Subcutaneous abdominal adipose tissue (tissue), 5 donors: ENCODE results near the gene BRD9.

Source experiments
- H3K27ac ChIP-seq: one replicate; pipeline ENCODE4 v1.7.0; 2013; ENCODE audit warnings: low read depth, mild to moderate bottlenecking, inconsistent platforms, low read length, moderate library complexity
- H3K27me3 ChIP-seq, 5 donors: one replicate each; pipeline ENCODE4 v1.7.0; 2013; ENCODE audit warnings: low read length in 5 of 5, inconsistent platforms in 1 of 5; ENCODE audit not compliant: control insufficient read depth in 5 of 5, insufficient read depth in 4 of 5
- H3K36me3 ChIP-seq, 5 donors: one replicate each; pipeline ENCODE4 v1.7.0; 2013; ENCODE audit warnings: low read length in 5 of 5; ENCODE audit not compliant: control insufficient read depth in 5 of 5, insufficient read depth in 5 of 5
- H3K4me1 ChIP-seq, 5 donors: one replicate each; pipeline ENCODE4 v1.7.0; 2013; ENCODE audit warnings: low read length in 5 of 5, mild to moderate bottlenecking in 3 of 5, moderate library complexity in 1 of 5; ENCODE audit not compliant: control insufficient read depth in 5 of 5, insufficient read depth in 5 of 5
- H3K4me3 ChIP-seq, 5 donors: one replicate each; pipeline ENCODE4 v1.7.0; 2013; ENCODE audit warnings: low read length in 5 of 5, low read depth in 1 of 5
- H3K9ac ChIP-seq, 5 donors: one replicate each; pipeline ENCODE4 v1.7.0; 2013; ENCODE audit warnings: low read length in 5 of 5, mild to moderate bottlenecking in 4 of 5, moderate library complexity in 3 of 5
- H3K9me3 ChIP-seq, 5 donors: one replicate each; pipeline ENCODE4 v1.7.0; 2013; ENCODE audit warnings: low read length in 5 of 5; ENCODE audit not compliant: control insufficient read depth in 5 of 5
- donor health status: healthy.
- donor health status: healthy.
- donor health status: healthy.
- donor health status: healthy.
- donor health status: healthy.

Gene BRD9

DNA sequence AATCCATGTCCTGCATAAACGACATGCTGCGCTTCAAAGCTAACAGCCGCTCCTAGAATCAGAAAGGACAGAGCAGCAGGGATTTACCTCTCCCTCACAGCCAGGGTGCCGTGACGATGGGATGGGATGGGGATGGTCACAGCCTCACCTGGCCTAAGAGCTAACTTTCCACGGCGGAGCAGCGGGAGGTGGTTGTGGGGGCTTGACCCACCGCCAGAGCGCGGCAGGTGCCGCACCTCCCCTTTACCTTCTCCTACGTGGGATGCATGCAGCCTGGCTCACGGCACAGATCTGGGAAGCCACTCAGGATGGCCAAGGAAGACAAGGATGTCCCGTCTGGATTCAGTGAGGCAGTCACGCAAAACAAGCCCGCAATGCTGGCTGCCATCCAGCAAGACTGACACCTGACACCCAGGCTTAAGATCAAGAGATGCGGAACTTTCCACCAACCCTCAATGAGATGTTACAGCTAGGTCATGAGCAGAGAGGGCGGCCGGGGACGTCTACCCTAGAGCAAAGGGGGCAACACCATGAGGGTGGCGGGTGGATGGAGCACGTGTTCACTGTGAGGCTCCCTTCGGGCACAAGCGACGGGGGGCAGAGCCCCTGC is 5.8 kb downstream of the BRD9 start:
- Histone ChIP-seq H3K9me3 (no peaks in the 10 kb centered on the region), H3K27ac (no peak overlapping the region), H3K36me3 (peaks cover 8 to 93% (median 85%) of the 10 kb centered on the region in 5 donors), H3K9ac (no peak overlapping the region), H3K4me1 (peaks cover 2 to 25% (median 22%) of the 10 kb centered on the region in 5 donors), H3K4me3 (no peak overlapping the region), H3K27me3 (no peaks in the 10 kb centered on the region)

DNA sequence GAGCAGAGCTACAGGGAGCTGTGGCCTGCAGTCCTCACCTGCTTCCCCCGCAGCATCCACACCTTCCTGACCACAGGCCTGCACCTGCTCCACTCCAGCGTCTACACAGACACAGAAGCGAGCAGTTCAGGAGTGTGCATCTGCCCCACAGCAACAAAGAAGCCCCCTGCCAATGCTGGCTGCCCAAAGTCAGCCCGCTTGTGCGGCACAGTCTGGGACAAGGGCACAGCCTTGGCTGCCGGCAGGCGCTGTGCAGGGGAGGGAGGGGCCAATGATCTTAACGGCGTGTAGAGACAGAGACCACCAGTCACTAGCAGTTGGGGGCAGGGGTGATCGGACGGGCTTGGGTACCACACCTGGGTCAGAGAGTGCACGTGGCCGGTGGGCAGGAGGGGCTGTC is 6.6 kb downstream of the BRD9 start:
- H3K27ac ChIP-seq = no peak overlapping the region
- H3K9ac ChIP-seq = no peak overlapping the region

DNA sequence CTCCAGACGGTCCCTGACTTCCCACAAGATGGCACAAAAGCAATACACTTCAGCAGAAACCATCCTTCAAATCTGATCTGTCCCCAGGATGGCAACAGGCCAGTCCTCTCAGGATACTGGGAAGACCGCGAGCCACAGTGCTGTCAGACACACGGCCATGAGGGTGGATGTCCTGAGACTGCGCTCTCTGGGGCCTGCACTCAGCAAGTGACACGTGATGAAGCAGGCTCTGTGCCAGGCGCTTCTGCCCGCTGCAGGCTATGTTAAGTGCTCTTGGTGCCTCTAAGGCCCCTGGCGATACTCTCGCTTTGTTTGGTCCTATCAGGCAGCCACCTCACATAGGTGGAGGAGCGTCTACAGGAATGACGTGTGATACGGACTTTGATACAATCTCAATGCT is 7.1 kb downstream of the BRD9 start:
- Histone ChIP-seq H3K4me1 (peaks cover 0 to 13% (median 10%) of the 10 kb centered on the region in 5 donors), H3K27ac (no peak overlapping the region), H3K27me3 (no peaks in the 10 kb centered on the region), H3K9ac (no peak overlapping the region), H3K36me3 (peaks cover 8 to 99% (median 94%) of the 10 kb centered on the region in 5 donors), H3K4me3 (no peak overlapping the region), H3K9me3 (no peaks in the 10 kb centered on the region)

More for the DNA sequence above, 6.6 kb downstream of the BRD9 start:
- H3K4me3 ChIP-seq = no peak overlapping the region
- no peaks in the 10 kb centered on the region for H3K9me3 ChIP-seq
- H3K4me1 ChIP-seq = peaks cover 0 to 18% (median 15%) of the 10 kb centered on the region in 5 donors
- H3K27me3 ChIP-seq = no peaks in the 10 kb centered on the region
- peaks cover 8 to 99% (median 92%) of the 10 kb centered on the region in 5 donors for H3K36me3 ChIP-seq

DNA sequence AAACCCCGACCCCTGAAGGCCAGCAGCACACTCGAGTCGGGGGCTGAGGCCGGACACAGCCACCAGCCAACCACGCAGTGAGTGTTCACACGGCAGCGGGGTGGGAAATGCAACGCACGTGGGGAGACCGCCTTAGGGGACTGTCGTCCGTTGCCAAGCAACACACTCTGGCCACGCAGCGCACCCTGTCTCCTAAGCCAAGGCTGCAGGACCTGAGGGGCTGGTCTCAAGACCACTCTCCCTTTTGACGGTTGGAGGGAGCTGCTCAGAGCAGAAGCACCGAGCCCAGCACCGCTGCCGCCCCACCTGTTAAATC is 7.5 kb downstream of the BRD9 start:
- Histone ChIP-seq H3K36me3 (peaks cover 8 to 97% (median 90%) of the 10 kb centered on the region in 5 donors), H3K4me3 (no peak overlapping the region), H3K27ac (no peak overlapping the region)

DNA sequence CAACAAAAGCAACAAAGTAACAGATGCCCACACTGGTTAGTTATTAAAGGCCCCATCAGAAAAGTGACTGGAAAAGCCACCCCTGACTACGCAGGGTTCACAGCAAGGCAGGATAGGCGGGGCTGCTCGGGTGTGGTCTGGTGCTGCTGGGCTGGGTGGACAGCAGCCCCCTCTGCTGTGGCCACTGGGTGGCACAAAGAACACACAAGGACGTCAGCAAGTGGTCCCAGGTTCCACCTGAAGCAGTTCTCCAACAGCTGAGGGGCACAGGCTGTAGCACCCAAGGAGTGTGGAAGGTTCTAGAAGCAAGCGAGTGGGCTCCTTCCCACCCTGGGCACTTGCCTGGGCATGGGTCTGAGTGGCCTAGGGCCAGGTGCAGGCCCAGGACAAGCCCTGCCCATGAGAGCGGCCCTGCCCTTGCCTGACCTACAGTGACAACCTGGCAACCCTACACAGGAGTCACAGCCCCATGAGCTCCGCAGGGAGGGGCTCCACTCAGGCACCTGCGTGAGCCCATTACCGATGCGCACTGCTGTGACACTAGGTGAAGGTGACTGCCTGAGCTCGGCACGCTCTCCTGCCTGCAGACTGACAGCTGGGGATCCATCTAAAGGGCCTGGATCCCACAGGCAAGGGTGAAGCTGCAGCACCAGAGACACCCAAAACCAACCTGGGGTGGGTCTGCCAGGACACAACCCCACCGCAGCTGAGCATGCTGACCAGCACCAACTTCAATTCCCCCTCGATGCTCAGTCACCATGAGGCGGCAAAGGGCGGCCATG is 8.1 kb downstream of the BRD9 start:
- Histone ChIP-seq H3K27ac (no peak overlapping the region), H3K36me3 (peaks cover 8 to 92% (median 86%) of the 10 kb centered on the region in 5 donors), H3K9me3 (no peaks in the 10 kb centered on the region)

More for the DNA sequence above, 7.5 kb downstream of the BRD9 start:
- H3K27me3 ChIP-seq = no peaks in the 10 kb centered on the region
- no peaks in the 10 kb centered on the region for H3K9me3 ChIP-seq
- H3K9ac ChIP-seq = no peak overlapping the region
- peaks cover 0 to 13% (median 10%) of the 10 kb centered on the region in 5 donors for H3K4me1 ChIP-seq

DNA sequence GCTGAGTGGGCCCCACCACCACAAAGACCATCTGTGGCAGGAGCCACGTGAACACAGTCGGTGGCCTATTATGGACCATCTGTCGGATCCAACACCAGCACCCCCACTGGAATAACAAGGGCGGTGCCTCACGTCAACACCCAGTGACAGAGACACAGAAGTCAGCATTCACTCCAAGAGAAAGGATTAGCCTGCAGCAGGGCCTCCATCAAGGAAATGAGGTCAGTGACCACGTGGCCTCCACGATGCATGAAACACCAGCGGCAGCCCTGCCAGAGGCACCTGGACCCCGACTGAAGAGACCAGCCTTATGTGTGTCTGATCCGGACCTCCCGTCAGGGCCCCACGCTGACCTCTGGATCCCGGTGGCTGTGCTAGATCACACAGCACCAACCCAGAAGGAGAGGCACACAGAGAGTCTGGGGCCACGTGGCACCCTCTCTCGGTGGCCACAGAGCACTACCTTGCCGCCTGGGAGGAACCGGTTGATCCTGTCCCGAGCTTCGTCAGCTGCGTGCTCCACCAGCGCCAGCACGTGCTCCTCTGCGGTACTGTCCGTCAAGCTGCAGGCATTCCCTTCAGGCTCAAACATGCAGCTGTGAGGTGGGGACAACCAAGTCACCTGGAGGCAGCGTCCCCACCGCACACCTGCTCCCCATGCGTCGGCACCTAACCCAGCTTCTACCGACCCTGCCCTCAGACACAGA is 9.0 kb downstream of the BRD9 start:
- Histone ChIP-seq H3K9me3 (no peaks in the 10 kb centered on the region), H3K4me3 (no peak overlapping the region), H3K27me3 (no peaks in the 10 kb centered on the region), H3K9ac (no peak overlapping the region), H3K27ac (no peak overlapping the region), H3K4me1 (peaks cover 0 to 10% (median 7%) of the 10 kb centered on the region in 5 donors), H3K36me3 (peaks cover 5 to 83% (median 79%) of the 10 kb centered on the region in 5 donors)

More for the DNA sequence above, 8.1 kb downstream of the BRD9 start:
- no peak overlapping the region for H3K4me3 ChIP-seq
- H3K27me3 ChIP-seq = no peaks in the 10 kb centered on the region
- H3K9ac ChIP-seq = no peak overlapping the region
- peaks cover 0 to 13% (median 10%) of the 10 kb centered on the region in 5 donors for H3K4me1 ChIP-seq

DNA sequence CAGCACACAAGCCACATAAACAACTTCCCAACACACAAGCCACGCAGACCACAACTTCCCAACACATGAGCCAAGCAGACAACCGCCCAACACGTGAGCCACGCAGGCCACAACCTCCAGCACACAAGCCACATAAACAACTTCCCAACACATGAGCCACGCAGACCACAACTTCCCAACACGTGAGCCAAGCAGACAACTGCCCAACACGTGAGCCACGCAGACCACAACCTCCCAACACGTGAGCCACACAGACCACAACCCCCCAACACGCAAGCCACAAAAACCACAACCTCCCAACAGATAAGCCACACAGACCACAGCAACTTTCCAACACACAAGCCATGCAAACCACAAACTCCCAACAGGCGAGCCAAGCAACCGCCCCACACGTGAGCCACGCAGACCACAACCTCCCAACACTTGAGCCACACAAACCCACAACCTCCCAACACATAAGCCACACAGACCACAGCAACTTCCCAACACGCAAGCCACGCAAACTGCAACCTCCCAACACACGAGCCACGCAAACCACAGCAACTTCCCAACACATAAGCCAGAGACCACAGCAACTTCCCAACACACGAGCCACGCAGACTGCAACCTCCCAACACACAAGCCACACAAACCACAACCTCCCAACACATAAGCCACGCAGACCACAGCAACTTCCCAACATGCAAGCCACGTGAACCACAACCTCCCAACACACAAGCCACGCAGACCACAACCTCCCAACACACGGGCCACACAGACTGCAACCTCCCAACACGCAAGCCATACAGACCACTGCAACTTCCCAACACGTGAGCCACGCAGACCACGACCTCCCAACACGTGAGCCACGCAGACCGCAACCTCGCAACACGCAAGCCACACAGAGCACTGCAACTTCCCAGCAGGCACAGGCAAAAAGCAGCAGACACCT is 10.1 kb downstream of the BRD9 start:
- Histone ChIP-seq H3K4me1 (no peaks in the 10 kb centered on the region), H3K9me3 (no peaks in the 10 kb centered on the region), H3K4me3 (no peak overlapping the region), H3K27me3 (no peaks in the 10 kb centered on the region), H3K36me3 (peaks cover 4 to 81% (median 78%) of the 10 kb centered on the region in 5 donors), H3K27ac (no peak overlapping the region), H3K9ac (no peak overlapping the region)

DNA sequence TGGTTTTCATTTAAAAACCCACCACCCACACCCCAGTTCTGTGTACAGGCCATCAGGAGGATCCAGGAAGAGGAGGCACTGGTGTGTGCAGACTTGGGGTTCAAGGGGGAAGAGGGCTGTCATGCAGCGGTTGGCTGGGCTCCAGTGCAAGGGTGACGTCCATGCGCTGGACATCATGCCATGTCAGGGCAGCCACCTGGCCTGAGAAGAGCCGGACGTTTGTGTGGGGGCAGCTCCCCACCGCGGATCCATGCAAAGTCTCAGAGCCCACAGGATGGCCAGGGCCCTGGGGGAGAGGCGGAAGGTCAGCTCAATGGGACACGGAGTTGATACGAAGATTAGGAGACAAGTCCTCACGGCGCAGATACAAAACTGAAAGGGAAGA is 11.1 kb downstream of the BRD9 start:
- no peak overlapping the region for H3K27ac ChIP-seq
- H3K9ac ChIP-seq = no peak overlapping the region
- no peaks in the 10 kb centered on the region for H3K4me1 ChIP-seq
- H3K36me3 ChIP-seq = peaks cover 0 to 81% (median 78%) of the 10 kb centered on the region in 5 donors
- H3K9me3 ChIP-seq = no peaks in the 10 kb centered on the region
- H3K4me3 ChIP-seq = no peak overlapping the region
- no peaks in the 10 kb centered on the region for H3K27me3 ChIP-seq

DNA sequence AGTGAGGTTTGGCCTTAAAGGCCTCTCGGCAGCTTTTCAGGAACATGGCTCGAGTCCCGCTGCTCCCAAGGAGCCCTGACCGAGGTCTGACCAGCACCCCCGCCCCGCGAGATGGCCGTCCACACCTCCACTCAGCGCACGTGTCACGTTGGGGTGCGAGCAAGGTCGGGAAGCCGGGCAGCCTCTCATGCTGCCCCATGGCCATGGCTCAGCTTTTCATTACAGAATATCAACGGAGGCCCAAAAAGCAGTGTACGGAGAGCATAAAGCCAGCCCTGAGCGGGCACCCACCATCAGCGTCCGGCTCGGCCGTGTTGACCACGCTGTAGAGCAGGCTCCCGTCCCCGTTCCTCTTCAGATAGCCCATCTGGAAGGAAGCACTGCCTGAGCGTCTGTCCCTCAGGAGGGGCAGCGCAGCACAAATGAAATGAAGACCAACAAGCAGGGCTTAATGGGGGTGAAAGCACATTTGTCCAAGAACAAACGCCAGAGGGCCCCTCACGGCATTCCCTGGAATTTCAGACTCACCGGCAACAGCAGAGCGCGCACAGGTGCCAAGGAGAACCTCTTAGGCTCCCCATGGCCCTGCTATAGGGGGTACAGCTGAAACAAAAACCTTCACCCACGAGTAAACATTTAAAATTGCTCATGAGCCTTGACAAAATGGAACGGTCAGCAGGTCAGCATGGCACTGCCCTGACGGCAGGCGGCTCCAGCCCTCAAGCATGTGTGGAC is 11.6 kb downstream of the BRD9 start:
- no peak overlapping the region for H3K4me3 ChIP-seq
- H3K36me3 ChIP-seq = peaks cover 0 to 81% (median 78%) of the 10 kb centered on the region in 5 donors
- no peaks in the 10 kb centered on the region for H3K9me3 ChIP-seq
- no peak overlapping the region for H3K9ac ChIP-seq
- H3K4me1 ChIP-seq = no peaks in the 10 kb centered on the region
- no peaks in the 10 kb centered on the region for H3K27me3 ChIP-seq
- H3K27ac ChIP-seq = no peak overlapping the region
